Panc1 (cell line): Measurements from ENCODE around the gene KLHDC1. TPM values are rescaled to one million over a fixed set of nuclear protein-coding genes. Genes with fewer than 3 reads are reported as not detected.

Experiments used
- ATAC-seq: fragments of 200-7000 bp; cut with Tn5 transposase; 2 replicates; pipeline ENCODE4 v1.9.1; 2020; ENCODE audit warnings: mild to moderate bottlenecking, moderate library complexity
- BruUV-seq: library from RNA; stranded (reverse); fragments of 400-500 nt; replicated peaks from 2 replicates; lab custom pipeline; 2021; lab: Mats Ljungman, UMichigan
- CTCF ChIA-PET: fragments of 300-600 bp; sonication (Branson Sonifier 250); formaldehyde crosslinking; loops from one replicate; lab custom pipeline; 2022; ENCODE audit warnings: antibody characterized with exemption; lab: Charles Lee
- POLR2A ChIA-PET: fragments of 300-600 bp; sonication (Branson Sonifier 250); formaldehyde crosslinking; loops from one replicate; lab custom pipeline; 2022; ENCODE audit warnings: antibody characterized with exemption; lab: Charles Lee
- DNase-seq: peaks from one replicate; pipeline ENCODE4 v3.0.0-alpha.2; 2010; ENCODE audit warnings: low read depth, low spot score
- H3K27ac ChIP-seq: 2 replicates; pipeline ENCODE4 v1.5.1; 2011; ENCODE audit warnings: mild to moderate bottlenecking, low read length, inconsistent platforms
- H3K27me3 ChIP-seq: fragments of 200-500 bp; sonication (Bioruptor generic); 2 replicates; pipeline ENCODE4 v1.6.0; 2014; ENCODE audit warnings: low read length, inconsistent platforms; ENCODE audit not compliant: control insufficient read depth, insufficient read depth
- H3K36me3 ChIP-seq: fragments of 200-500 bp; sonication (Bioruptor generic); 2 replicates; pipeline ENCODE4 v1.5.1; 2014; ENCODE audit warnings: inconsistent platforms, mild to moderate bottlenecking, low read length, moderate library complexity; ENCODE audit not compliant: control insufficient read depth, insufficient read depth
- H3K4me1 ChIP-seq: 2 replicates; pipeline ENCODE4 v1.5.1; 2011; ENCODE audit warnings: inconsistent platforms, mild to moderate bottlenecking, low read length, moderate library complexity; ENCODE audit not compliant: control insufficient read depth, insufficient read depth
- H3K4me3 ChIP-seq, 2 experiments: 2 replicates each; pipeline ENCODE4 v1.5.1; 2011 to 2012; ENCODE audit warnings: low read depth in 2 of 2, low read length in 2 of 2, mild to moderate bottlenecking in 2 of 2, inconsistent platforms in 1 of 2, moderate library complexity in 1 of 2
- H3K9me3 ChIP-seq: fragments of 200-500 bp; sonication (Bioruptor generic); 2 replicates; pipeline ENCODE4 v1.5.1; 2014; ENCODE audit warnings: low read depth, mild to moderate bottlenecking, inconsistent platforms, low read length, moderate library complexity; ENCODE audit not compliant: control insufficient read depth, insufficient read depth
- POLR2AphosphoS5 ChIP-seq: IDR thresholded peaks from 2 replicates; pipeline ENCODE4 v1.6.1; 2012; ENCODE audit warnings: mild to moderate bottlenecking, low read depth, low read length, moderate library complexity
- SIN3A ChIP-seq: IDR thresholded peaks from 2 replicates; pipeline ENCODE4 v1.6.1; 2012; ENCODE audit warnings: low read depth, mild to moderate bottlenecking, low read length, moderate library complexity, borderline replicate concordance; ENCODE audit not compliant: insufficient read depth
- TCF7L2 ChIP-seq: IDR thresholded peaks from 2 replicates; pipeline ENCODE4 v1.6.1; 2011; ENCODE audit warnings: mild to moderate bottlenecking, low read depth, low read length, inconsistent platforms
- in situ Hi-C: cut with HindIII; loops from 2 replicates; pipeline ENCODE4 v1.10.0; 2016; ENCODE audit warnings: low sequenced_read_pairs, low pct_unique_long_range_greater_than_20kb
- intact Hi-C: fragments of 100-400 bp; cut with micrococcal nuclease; formaldehyde crosslinking; loops from one replicate; pipeline ENCODE4 v1.10.0; 2022; ENCODE audit not compliant: unreplicated experiment
- total RNA-seq: library from RNA; stranded (reverse); gene quantifications from one replicate; pipeline ENCODE4 v1.2.1, GENCODE V29; 2021; ENCODE audit not compliant: unreplicated experiment
- TF ChIP-seq, protein P1 (sequence below), 2 experiments: IDR thresholded peaks; 2 replicates each; pipeline ENCODE4 v1.6.1; 2011 to 2012; ENCODE audit warnings: low read depth in 2 of 2, control low read depth in 1 of 2, low read length in 1 of 2, mild to moderate bottlenecking in 1 of 2, moderate library complexity in 1 of 2; ENCODE audit not compliant: insufficient read depth in 1 of 2
- TF ChIP-seq, protein P2 (sequence below): fragments of 450-650 bp; IDR thresholded peaks from 2 replicates; pipeline ENCODE4 v1.5.1; 2017; ENCODE audit warnings: mild to moderate bottlenecking

KLHDC1 gene
- total RNA-seq, 1 experiment from 2014 or later = 1.3 TPM

GRCh38 chr14:49677643-49678042 is 15.3 kb upstream of the KLHDC1 start:
- ChIA-PET CTCF (no interaction called here), POLR2A (no interaction called here)
- no peaks in the 10 kb centered on the region for H3K27me3 ChIP-seq
- no peaks in the 10 kb centered on the region for H3K4me1 ChIP-seq
- no TSS peak for BruUV-seq
- DNase-seq (no peak), ATAC-seq (peak; percentile 66; the same call in 1 of the 2 replicates)
- H3K9me3 ChIP-seq = no peaks in the 10 kb centered on the region
- no peak overlapping the region for H3K4me3 ChIP-seq
- peaks cover 6% of the 10 kb centered on the region; the same call in 1 of the 2 replicates for H3K36me3 ChIP-seq
- TF ChIP-seq, protein P1, sequence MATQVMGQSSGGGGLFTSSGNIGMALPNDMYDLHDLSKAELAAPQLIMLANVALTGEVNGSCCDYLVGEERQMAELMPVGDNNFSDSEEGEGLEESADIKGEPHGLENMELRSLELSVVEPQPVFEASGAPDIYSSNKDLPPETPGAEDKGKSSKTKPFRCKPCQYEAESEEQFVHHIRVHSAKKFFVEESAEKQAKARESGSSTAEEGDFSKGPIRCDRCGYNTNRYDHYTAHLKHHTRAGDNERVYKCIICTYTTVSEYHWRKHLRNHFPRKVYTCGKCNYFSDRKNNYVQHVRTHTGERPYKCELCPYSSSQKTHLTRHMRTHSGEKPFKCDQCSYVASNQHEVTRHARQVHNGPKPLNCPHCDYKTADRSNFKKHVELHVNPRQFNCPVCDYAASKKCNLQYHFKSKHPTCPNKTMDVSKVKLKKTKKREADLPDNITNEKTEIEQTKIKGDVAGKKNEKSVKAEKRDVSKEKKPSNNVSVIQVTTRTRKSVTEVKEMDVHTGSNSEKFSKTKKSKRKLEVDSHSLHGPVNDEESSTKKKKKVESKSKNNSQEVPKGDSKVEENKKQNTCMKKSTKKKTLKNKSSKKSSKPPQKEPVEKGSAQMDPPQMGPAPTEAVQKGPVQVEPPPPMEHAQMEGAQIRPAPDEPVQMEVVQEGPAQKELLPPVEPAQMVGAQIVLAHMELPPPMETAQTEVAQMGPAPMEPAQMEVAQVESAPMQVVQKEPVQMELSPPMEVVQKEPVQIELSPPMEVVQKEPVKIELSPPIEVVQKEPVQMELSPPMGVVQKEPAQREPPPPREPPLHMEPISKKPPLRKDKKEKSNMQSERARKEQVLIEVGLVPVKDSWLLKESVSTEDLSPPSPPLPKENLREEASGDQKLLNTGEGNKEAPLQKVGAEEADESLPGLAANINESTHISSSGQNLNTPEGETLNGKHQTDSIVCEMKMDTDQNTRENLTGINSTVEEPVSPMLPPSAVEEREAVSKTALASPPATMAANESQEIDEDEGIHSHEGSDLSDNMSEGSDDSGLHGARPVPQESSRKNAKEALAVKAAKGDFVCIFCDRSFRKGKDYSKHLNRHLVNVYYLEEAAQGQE (IDR thresholded peaks at IDR 0.05; ENCODE audit: insufficient read depth in 1 of 2, low read depth in 2 of 2, low read length in 1 of 2) = no peak
- TF ChIP-seq SIN3A (no peak), POLR2AphosphoS5 (no peak), TCF7L2 (no peak)
- TF ChIP-seq, protein P2, sequence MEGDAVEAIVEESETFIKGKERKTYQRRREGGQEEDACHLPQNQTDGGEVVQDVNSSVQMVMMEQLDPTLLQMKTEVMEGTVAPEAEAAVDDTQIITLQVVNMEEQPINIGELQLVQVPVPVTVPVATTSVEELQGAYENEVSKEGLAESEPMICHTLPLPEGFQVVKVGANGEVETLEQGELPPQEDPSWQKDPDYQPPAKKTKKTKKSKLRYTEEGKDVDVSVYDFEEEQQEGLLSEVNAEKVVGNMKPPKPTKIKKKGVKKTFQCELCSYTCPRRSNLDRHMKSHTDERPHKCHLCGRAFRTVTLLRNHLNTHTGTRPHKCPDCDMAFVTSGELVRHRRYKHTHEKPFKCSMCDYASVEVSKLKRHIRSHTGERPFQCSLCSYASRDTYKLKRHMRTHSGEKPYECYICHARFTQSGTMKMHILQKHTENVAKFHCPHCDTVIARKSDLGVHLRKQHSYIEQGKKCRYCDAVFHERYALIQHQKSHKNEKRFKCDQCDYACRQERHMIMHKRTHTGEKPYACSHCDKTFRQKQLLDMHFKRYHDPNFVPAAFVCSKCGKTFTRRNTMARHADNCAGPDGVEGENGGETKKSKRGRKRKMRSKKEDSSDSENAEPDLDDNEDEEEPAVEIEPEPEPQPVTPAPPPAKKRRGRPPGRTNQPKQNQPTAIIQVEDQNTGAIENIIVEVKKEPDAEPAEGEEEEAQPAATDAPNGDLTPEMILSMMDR = no peak
- no peak overlapping the region for H3K27ac ChIP-seq
- in situ Hi-C loops = no loop called here
- intact Hi-C loops = no loop called here

DNA sequence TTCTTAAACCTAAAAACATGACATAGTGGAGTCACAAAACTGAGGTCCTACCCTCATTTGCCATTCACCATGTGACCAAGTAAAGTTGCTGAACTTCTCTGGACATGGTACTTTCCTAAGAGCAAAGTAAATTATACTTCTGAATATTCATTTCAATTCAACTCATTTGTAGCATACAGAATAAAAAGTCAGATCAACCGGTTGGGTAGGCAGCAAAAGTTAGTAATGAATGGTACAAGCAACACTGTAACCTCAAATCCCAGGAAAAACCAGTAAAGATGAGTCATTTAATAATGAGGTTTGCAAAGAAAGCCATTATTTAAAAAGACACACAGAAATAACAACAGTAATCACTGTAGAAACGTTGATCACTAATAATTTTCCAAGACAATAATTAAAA is 13.6 kb upstream of the KLHDC1 start:
- BruUV-seq = no TSS peak
- Histone ChIP-seq H3K27ac (no peak overlapping the region), H3K9me3 (no peaks in the 10 kb centered on the region), H3K36me3 (peaks cover 7% of the 10 kb centered on the region; the same call in 1 of the 2 replicates), H3K4me1 (no peaks in the 10 kb centered on the region), H3K4me3 (no peak overlapping the region), H3K27me3 (no peaks in the 10 kb centered on the region)
- ChIA-PET POLR2A (no interaction called here), CTCF (no interaction called here)
- TF ChIP-seq, protein P1 (IDR thresholded peaks at IDR 0.05; ENCODE audit: insufficient read depth in 1 of 2, low read depth in 2 of 2, low read length in 1 of 2) = no peak
- no peak for TF ChIP-seq POLR2AphosphoS5
- TF ChIP-seq TCF7L2 = no peak
- no peak for TF ChIP-seq SIN3A
- TF ChIP-seq, protein P2 = no peak
- DNase-seq (no peak), ATAC-seq (no peak)
- intact Hi-C loops = no loop called here
- in situ Hi-C loops = no loop called here
